ENCODE data around the gene NR2C1. TPM values are rescaled to one million over a fixed set of nuclear protein-coding genes. Genes with fewer than 3 reads are reported as not detected.

The NR2C1 gene
- total RNA-seq, 1 experiment from 2014 or later, result 45.4 TPM

- no peaks in the 10 kb centered on the region for H3K27me3 Mint-ChIP-seq (ENCODE audit: low read depth)
- H3K4me1 Mint-ChIP-seq, result peaks cover 5% of the 10 kb centered on the region
- no peak overlapping the region for H3K27ac Mint-ChIP-seq
- DNase-seq (ENCODE audit: low spot score) (no peak), ATAC-seq (no peak)
- POLR2A ChIA-PET, result interaction anchor here (0.6 to 1.1 kb wide), 2 partner anchors 31 to 452 kb away, joined by 3 to 4 read pairs; partner anchors contain the start of gene NDUFA12
- 0 out of 2 replicates have a peak, but pooled peaks cover 8% of the 10 kb centered on the region for H3K36me3 Mint-ChIP-seq
- CTCF ChIA-PET, result interaction anchor here (1.0 kb wide), 1 partner anchor 263 kb away, joined by 3 read pairs; no protein-coding TSS in a partner anchor
- TF ChIP-seq PREB (CRISPR knock-in tag; IDR thresholded peaks at IDR 0.05; ENCODE audit: borderline replicate concordance) (no peak), ARID4B (CRISPR knock-in tag; IDR thresholded peaks at IDR 0.05; ENCODE audit: borderline replicate concordance) (no peak), ZNF396 (CRISPR knock-in tag; IDR thresholded peaks at IDR 0.05; ENCODE audit: borderline replicate concordance) (no peak), E2F1 (CRISPR knock-in tag; IDR thresholded peaks at IDR 0.05) (no peak), ZNF425 (CRISPR knock-in tag; conservative IDR thresholded peaks at IDR 0.05) (no peak), ATF1 (CRISPR knock-in tag; IDR thresholded peaks at IDR 0.05) (no peak), KAT7 (CRISPR knock-in tag; IDR thresholded peaks at IDR 0.05; ENCODE audit: borderline replicate concordance) (no peak), ELF4 (CRISPR knock-in tag; IDR thresholded peaks at IDR 0.05; ENCODE audit: low read depth) (no peak), ATF6 (CRISPR knock-in tag; IDR thresholded peaks at IDR 0.05) (no peak), ZNF317 (CRISPR knock-in tag; IDR thresholded peaks at IDR 0.05; ENCODE audit: borderline replicate concordance, low read depth) (no peak), FOXK1 (CRISPR knock-in tag; IDR thresholded peaks at IDR 0.05) (no peak)
- no peak overlapping the region for H3K4me3 Mint-ChIP-seq
- no peaks in the 10 kb centered on the region for H3K9me3 Mint-ChIP-seq
Observed at GRCh38 chr12:94973221-94973620, 100.2 kb downstream of the NR2C1 start.

GRCh38 chr12:94972795-94973194, 100.6 kb downstream of the NR2C1 start:
- CTCF ChIA-PET, result interaction anchor here (1.0 kb wide), 1 partner anchor 262 kb away, joined by 3 read pairs; no protein-coding TSS in a partner anchor
- no peaks in the 10 kb centered on the region for H3K27me3 Mint-ChIP-seq (ENCODE audit: low read depth)
- no peak for DNase-seq (ENCODE audit: low spot score)
- no peak for ATAC-seq
- POLR2A ChIA-PET, result interaction anchor here (0.6 to 1.1 kb wide), 2 partner anchors 31 to 452 kb away, joined by 3 to 4 read pairs; partner anchors contain the start of gene NDUFA12
- H3K4me3 Mint-ChIP-seq, result no peak overlapping the region
- no peak overlapping the region for H3K27ac Mint-ChIP-seq
- no peaks in the 10 kb centered on the region for H3K9me3 Mint-ChIP-seq
- peaks cover under 1% of the 10 kb centered on the region; the same call in 1 of the 2 replicates for H3K4me1 Mint-ChIP-seq
- 0 out of 2 replicates have a peak, but pooled peaks cover 8% of the 10 kb centered on the region for H3K36me3 Mint-ChIP-seq
- no peak for TF ChIP-seq CDX4 (CRISPR knock-in tag; IDR thresholded peaks at IDR 0.05; ENCODE audit: borderline replicate concordance)
- no peak for TF ChIP-seq PRRX2 (CRISPR knock-in tag; IDR thresholded peaks at IDR 0.05)
- no peak for TF ChIP-seq SOX15 (CRISPR knock-in tag; IDR thresholded peaks at IDR 0.05)
- TF ChIP-seq OVOL2 (CRISPR knock-in tag; IDR thresholded peaks at IDR 0.05; ENCODE audit: borderline replicate concordance), result no peak
- TF ChIP-seq NFATC4 (CRISPR knock-in tag; IDR thresholded peaks at IDR 0.05), result no peak
- TF ChIP-seq CTCF (IDR thresholded peaks at IDR 0.05), result no peak
- TF ChIP-seq ZBTB21 (CRISPR knock-in tag; IDR thresholded peaks at IDR 0.05; ENCODE audit: borderline replicate concordance), result no peak
- TF ChIP-seq ZNF232 (CRISPR knock-in tag; IDR thresholded peaks at IDR 0.05), result no peak
